CD14-positive monocyte (primary cell): ENCODE results near the gene MRPL50. TPM values are rescaled to one million over a fixed set of nuclear protein-coding genes. Genes with fewer than 3 reads are reported as not detected.

Experiments used
- DNase-seq, 3 donors: peaks; one replicate each; pipeline ENCODE4 v3.0.0-alpha.2; 2011 to 2022
- H2AFZ ChIP-seq: 2 replicates; pipeline ENCODE4 v1.6.0; 2012; ENCODE audit warnings: mild to moderate bottlenecking, low read depth, low read length, inconsistent platforms; ENCODE audit not compliant: insufficient read depth, poor library complexity, severe bottlenecking
- H3K27ac ChIP-seq, 2 donors: 1 replicate in 1 of 2; 2 replicates in 1 of 2; pipeline ENCODE4 v1.5.1; 2012 to 2013; ENCODE audit warnings: low read length in 2 of 2, control low read depth in 1 of 2, inconsistent platforms in 1 of 2, low read depth in 1 of 2, mild to moderate bottlenecking in 1 of 2
- H3K27me3 ChIP-seq, 2 donors: one replicate each; pipeline versions ENCODE4 v1.6.0 to v1.6.1; 2011 to 2013; ENCODE audit warnings: low read length in 2 of 2; ENCODE audit not compliant: control insufficient read depth in 2 of 2, insufficient read depth in 2 of 2
- H3K36me3 ChIP-seq, 2 donors: replicated peaks in 1 of 2; 1 replicate in 1 of 2; 2 replicates in 1 of 2; pipeline versions ENCODE4 v1.5.1 to v1.6.1; 2012 to 2013; ENCODE audit warnings: low read length in 2 of 2, control low read depth in 1 of 2, inconsistent platforms in 1 of 2, mild to moderate bottlenecking in 1 of 2; ENCODE audit not compliant: insufficient read depth in 2 of 2, control insufficient read depth in 1 of 2
- H3K4me1 ChIP-seq, 2 donors: 1 replicate in 1 of 2; 2 replicates in 1 of 2; pipeline versions ENCODE4 v1.5.1 to v1.6.1; 2012 to 2013; ENCODE audit warnings: low read length in 2 of 2, control low read depth in 1 of 2, inconsistent platforms in 1 of 2, mild to moderate bottlenecking in 1 of 2, moderate library complexity in 1 of 2; ENCODE audit not compliant: insufficient read depth in 2 of 2, control insufficient read depth in 1 of 2
- H3K4me2 ChIP-seq: replicated peaks from 2 replicates; pipeline ENCODE3; 2012; ENCODE audit warnings: low read length, moderate library complexity, mild to moderate bottlenecking; ENCODE audit not compliant: poor library complexity, severe bottlenecking; ENCODE audit errors: extremely low read depth
- H3K4me3 ChIP-seq, 3 experiments: fragments of 200-600 bp in 1 of 3; sonication (generic) in 1 of 3; replicated peaks in 1 of 3; 1 replicate in 2 of 3; 2 replicates in 1 of 3; pipeline ENCODE4 v1.5.1; 2011 to 2013; ENCODE audit warnings: low read length in 3 of 3, mild to moderate bottlenecking in 3 of 3, control low read depth in 2 of 3, low read depth in 2 of 3, inconsistent platforms in 1 of 3, moderate library complexity in 1 of 3
- H3K79me2 ChIP-seq: 2 replicates; pipeline ENCODE4 v1.6.0; 2012; ENCODE audit warnings: mild to moderate bottlenecking, control low read depth, inconsistent platforms, low read length, moderate library complexity; ENCODE audit not compliant: insufficient read depth
- H3K9ac ChIP-seq: 2 replicates; pipeline ENCODE4 v1.6.0; 2017; ENCODE audit warnings: low read length, mild to moderate bottlenecking; ENCODE audit not compliant: insufficient read depth, poor library complexity, severe bottlenecking
- H3K9me3 ChIP-seq, 2 donors: replicated peaks in 1 of 2; 1 replicate in 1 of 2; 2 replicates in 1 of 2; pipeline versions ENCODE4 v1.5.1 to v1.6.1; 2012 to 2013; ENCODE audit warnings: low read length in 2 of 2, control low read depth in 1 of 2; ENCODE audit not compliant: control insufficient read depth in 1 of 2, insufficient read depth in 1 of 2
- H4K20me1 ChIP-seq: 2 replicates; pipeline ENCODE4 v1.6.0; 2012; ENCODE audit warnings: mild to moderate bottlenecking, low read length, control low read depth, moderate library complexity; ENCODE audit not compliant: insufficient read depth
- H3K27ac Mint-ChIP-seq, 7 donors: one replicate each; pipeline ENCODE4 v1.8.0; 2020; ENCODE audit warnings: mild to moderate bottlenecking in 7 of 7, mixed read lengths in 7 of 7, moderate library complexity in 6 of 7, inconsistent platforms in 2 of 7
- H3K27me3 Mint-ChIP-seq, 3 donors: one replicate each; pipeline ENCODE4 v1.8.0; 2021 to 2022; ENCODE audit warnings: low read depth in 3 of 3, mild to moderate bottlenecking in 3 of 3, mixed read lengths in 3 of 3, moderate library complexity in 3 of 3, inconsistent platforms in 1 of 3
- H3K36me3 Mint-ChIP-seq, 2 donors: one replicate each; pipeline ENCODE4 v1.8.0; 2020; ENCODE audit warnings: mixed read lengths in 2 of 2, inconsistent platforms in 1 of 2, mild to moderate bottlenecking in 1 of 2
- H3K4me1 Mint-ChIP-seq: one replicate; pipeline ENCODE4 v1.8.0; 2020; ENCODE audit warnings: mild to moderate bottlenecking, mixed read lengths
- H3K4me3 Mint-ChIP-seq, 2 donors: one replicate each; pipeline ENCODE4 v1.8.0; 2020; ENCODE audit warnings: mild to moderate bottlenecking in 2 of 2, mixed read lengths in 2 of 2, moderate library complexity in 1 of 2
- H3K9me3 Mint-ChIP-seq, 7 donors: one replicate each; pipeline ENCODE4 v1.8.0; 2020 to 2022; ENCODE audit warnings: mixed read lengths in 7 of 7, mild to moderate bottlenecking in 6 of 7, moderate library complexity in 6 of 7, inconsistent platforms in 2 of 7
- CTCF ChIP-seq: fragments of 200-600 bp; IDR thresholded peaks from one replicate; pipeline ENCODE4 v1.8.0; 2022; ENCODE audit warnings: antibody characterized with exemption, mild to moderate bottlenecking
- WGBS: methylation state at CpG from one replicate; pipeline ENCODE4 v1.1.5; 2013; ENCODE audit warnings: missing lambda C conversion rate; ENCODE audit not compliant: insufficient coverage; 5-methylcytosine and 5-hydroxymethylcytosine counted together
- intact Hi-C, 2 donors: fragments of 100-400 bp; cut with micrococcal nuclease; formaldehyde crosslinking; loops; one replicate each; pipeline versions ENCODE4 v1.15.0 to v1.15.1; 2023
- polyA plus RNA-seq, 3 donors: library from polyadenylated mRNA; depleted of rRNA in 1 of 3; unstranded in 2 of 3; stranded (reverse) in 1 of 3; fragments of 300-500 nt in 2 of 3; fragments of >200 nt in 1 of 3; fragmentation: Illumina TruSeq in 2 of 3; gene quantifications; 1 replicate in 2 of 3; 2 replicates in 1 of 3; pipeline ENCODE4 v1.2.3, GENCODE V29; 2012 to 2021

The MRPL50 gene
- polyA plus RNA-seq, 3 donors = 1.9 to 4.9 (median 4.8) TPM

- Histone ChIP-seq H3K9me3 (no peaks in the 10 kb centered on the region), H3K79me2 (no peaks in the 10 kb centered on the region), H3K27ac (no peak overlapping the region), H2AFZ (no peak overlapping the region), H3K9ac (no peak overlapping the region), H3K4me1 (no peaks in the 10 kb centered on the region), H4K20me1 (no peaks in the 10 kb centered on the region), H3K4me3 (no peak overlapping the region), H3K36me3 (no peaks in the 10 kb centered on the region), H3K4me2 (no peak overlapping the region), H3K27me3 (peaks cover 0 to 2% of the 10 kb centered on the region in 2 donors)
- Mint-ChIP-seq H3K27me3 (peaks cover 0 to 5% (median 5%) of the 10 kb centered on the region in 3 donors), H3K4me3 (no peak overlapping the region), H3K36me3 (no peaks in the 10 kb centered on the region), H3K9me3 (peaks cover 0 to 17% (median 1%) of the 10 kb centered on the region in 7 donors), H3K4me1 (no peaks in the 10 kb centered on the region), H3K27ac (no peak overlapping the region)
- WGBS = 100% methylated on average over 2 of the region's 7 CpGs
- no peak for TF ChIP-seq CTCF
- intact Hi-C loops = no loop called here
- no peak for DNase-seq
These were observed 31.3 kb upstream of the MRPL50 start for GRCh38 chr9:101429736-101430135.

- WGBS = 93% methylated on average over 2 of the region's 3 CpGs
- H3K36me3 Mint-ChIP-seq = no peaks in the 10 kb centered on the region
- intact Hi-C loops = no loop called here
These were observed 30.5 kb upstream of the MRPL50 start for GRCh38 chr9:101428909-101429308.

More at GRCh38 chr9:101428909-101429308, 30.5 kb upstream of the MRPL50 start:
- peaks cover 0 to 17% (median 1%) of the 10 kb centered on the region in 7 donors for H3K9me3 Mint-ChIP-seq
- H3K27ac ChIP-seq = no peak overlapping the region
- TF ChIP-seq CTCF = no peak
- H3K9ac ChIP-seq = no peak overlapping the region
- no peaks in the 10 kb centered on the region for H3K4me1 Mint-ChIP-seq
- no peak overlapping the region for H3K27ac Mint-ChIP-seq
- H4K20me1 ChIP-seq = no peaks in the 10 kb centered on the region
- H3K79me2 ChIP-seq = no peaks in the 10 kb centered on the region
- no peaks in the 10 kb centered on the region for H3K36me3 ChIP-seq
- peaks cover 0 to 2% of the 10 kb centered on the region in 2 donors for H3K27me3 ChIP-seq
- H3K9me3 ChIP-seq = no peaks in the 10 kb centered on the region
- H3K4me3 Mint-ChIP-seq = no peak overlapping the region
- no peak overlapping the region for H3K4me2 ChIP-seq
- no peak overlapping the region for H2AFZ ChIP-seq
- H3K4me3 ChIP-seq = no peak overlapping the region
- DNase-seq = no peak
- H3K27me3 Mint-ChIP-seq = peaks cover 0 to 5% (median 5%) of the 10 kb centered on the region in 3 donors
- H3K4me1 ChIP-seq = no peaks in the 10 kb centered on the region
